VCaP (cell line): ENCODE measurements around the gene TNFRSF8.

ENCODE experiments used
- H3K27ac ChIP-seq: fragments of 450-650 bp; 2 replicates; pipeline ENCODE4 v1.5.1; 2017
- CTCF ChIP-seq: fragments of 450-650 bp; conservative IDR thresholded peaks from 2 replicates; pipeline ENCODE4 v1.5.1; 2017; ENCODE audit warnings: mild to moderate bottlenecking, moderate library complexity

The TNFRSF8 gene

GRCh38 chr1:12083766-12084165, 20.7 kb downstream of the TNFRSF8 start:
- TF ChIP-seq CTCF: no peak
- H3K27ac ChIP-seq: no peak overlapping the region

GRCh38 chr1:12085643-12086260, 22.6 kb downstream of the TNFRSF8 start:
- H3K27ac ChIP-seq: no peak overlapping the region
- no peak for TF ChIP-seq CTCF

GRCh38 chr1:12087797-12088314, 24.8 kb downstream of the TNFRSF8 start:
- TF ChIP-seq CTCF: no peak
- no peak overlapping the region for H3K27ac ChIP-seq

GRCh38 chr1:12088607-12089006, 25.5 kb downstream of the TNFRSF8 start:
- TF ChIP-seq CTCF: no peak

GRCh38 chr1:12090326-12090725, 27.2 kb downstream of the TNFRSF8 start:
- no peak overlapping the region for H3K27ac ChIP-seq
- no peak for TF ChIP-seq CTCF

More at GRCh38 chr1:12088607-12089006, 25.5 kb downstream of the TNFRSF8 start:
- H3K27ac ChIP-seq: no peak overlapping the region

GRCh38 chr1:12091191-12091590, 28.1 kb downstream of the TNFRSF8 start:
- no peak for TF ChIP-seq CTCF
- H3K27ac ChIP-seq: no peak overlapping the region

- H3K27ac ChIP-seq: no peak overlapping the region
- no peak for TF ChIP-seq CTCF
These were observed 31.1 kb downstream of the TNFRSF8 start for GRCh38 chr1:12094180-12094579.
